Measurements from ENCODE around the gene CHMP1B. TPM values are rescaled to one million over a fixed set of nuclear protein-coding genes. Genes with fewer than 3 reads are reported as not detected.
A peak's percentile ranks its signal among the peaks of the same experiment; 100 is the strongest.

The CHMP1B gene
- total and polyA plus RNA-seq, 9 of the 15 experiments (the other 6 are each of a cell fraction or from before 2014, with no cell fraction given): 12.3 to 29.9 (median 19.0) TPM

- FAIRE-seq: no peak
- 32% methylated on average over 5 of the region's 5 CpGs for WGBS (ENCODE audit: insufficient coverage, low coverage, missing lambda C conversion rate)
- TF ChIP-seq SMAD4 (CRISPR knock-in tag; conservative IDR thresholded peaks at IDR 0.05): peak; percentile 79
- peak; percentile 57 for TF ChIP-seq SOX6 (IDR thresholded peaks at IDR 0.05)
- peak; percentile 30; the same call in 1 of the 2 replicates for TF ChIP-seq ESRRA (IDR thresholded peaks at IDR 0.05; ENCODE audit: borderline replicate concordance, low read depth)
- TF ChIP-seq CBFA2T3 (IDR thresholded peaks at IDR 0.05): peak; percentile 85
- TF ChIP-seq STAT5A (IDR thresholded peaks at IDR 0.05; ENCODE audit: borderline replicate concordance, low read length): 0 out of 2 replicates have a peak, but pooled peaks have one; percentile 16
- 0 out of 2 replicates have a peak, but pooled peaks have one; percentile 26 for TF ChIP-seq MTA2 (IDR thresholded peaks at IDR 0.05; ENCODE audit: low read depth)
- no peak for TF ChIP-seq ZNF316 (IDR thresholded peaks at IDR 0.05)
- no peak for TF ChIP-seq UBTF (IDR thresholded peaks at IDR 0.05; ENCODE audit: borderline replicate concordance in 1 of 2, low read depth in 2 of 2, low read length in 2 of 2)
- no peak for TF ChIP-seq IRF2 (CRISPR knock-in tag; IDR thresholded peaks at IDR 0.05)
- TF ChIP-seq ZBTB12 (CRISPR knock-in tag; IDR thresholded peaks at IDR 0.05): no peak
- TF ChIP-seq TCF3 (CRISPR knock-in tag; IDR thresholded peaks at IDR 0.05): peak; percentile 75
- peak in 1 of 2 experiments; percentile 66; a peak in 1 of 4 replicates for TF ChIP-seq RCOR1 (IDR thresholded peaks at IDR 0.05; ENCODE audit: borderline replicate concordance in 1 of 2, low read depth in 2 of 2, low read length in 2 of 2)
- TF ChIP-seq MEIS2 (IDR thresholded peaks at IDR 0.05; ENCODE audit: partially characterized antibody): peak; percentile 58
- peak; percentile 68 for TF ChIP-seq TAL1 (IDR thresholded peaks at IDR 0.05)
- TF ChIP-seq CBFA2T2 (conservative IDR thresholded peaks at IDR 0.05): peak; percentile 74
- TF ChIP-seq ARID1B (IDR thresholded peaks at IDR 0.05): peak; percentile 75
- no peak for TF ChIP-seq USF1 (CRISPR knock-in tag; IDR thresholded peaks at IDR 0.05)
- TF ChIP-seq TEAD4 (IDR thresholded peaks at IDR 0.05; ENCODE audit: low read length): peak; percentile 68
- TF ChIP-seq TEAD4 (CRISPR knock-in tag; IDR thresholded peaks at IDR 0.05; ENCODE audit: borderline replicate concordance): no peak
- TF ChIP-seq KDM1A (IDR thresholded peaks at IDR 0.05): peak; percentile 31 to 61; a peak in 2 of 4 replicates
Measured at GRCh38 chr18:11901826-11902438, 50.7 kb downstream of the CHMP1B start.

More at GRCh38 chr18:11901826-11902438, 50.7 kb downstream of the CHMP1B start:
- peak in 1 of 4 experiments; percentile 61 for DNase-seq (ENCODE audit: extremely low read depth in 1 of 4, low spot score in 3 of 4)
- Histone ChIP-seq H2AFZ (ENCODE audit: low read depth, low read length) (no peak overlapping the region), H3K27ac (ENCODE audit: extremely low read depth, low read depth, low read length) (no peak overlapping the region), H3K9ac (ENCODE audit: insufficient read depth in 1 of 2, low read depth in 2 of 2, low read length in 2 of 2) (no peak overlapping the region), H3K4me1 (replicated peaks in 1 of 2; ENCODE audit: control insufficient read depth in 2 of 2, insufficient read depth in 2 of 2, low read length in 2 of 2) (peaks cover 7 to 17% of the 10 kb centered on the region in 2 experiments; a peak in 3 of 5 replicates), H3K9me1 (ENCODE audit: control insufficient read depth, insufficient read depth, low read length) (peaks cover 5% of the 10 kb centered on the region), H3K36me3 (ENCODE audit: control insufficient read depth, insufficient read depth, low read length) (peaks cover 7% of the 10 kb centered on the region; the same call in 2 of the 3 replicates), H4K20me1 (replicated peaks; ENCODE audit: control insufficient read depth, insufficient read depth, low read length) (peaks cover 10% of the 10 kb centered on the region; the same call in 1 of the 2 replicates), H3K4me3 (no peak overlapping the region), H3K79me2 (ENCODE audit: control insufficient read depth, insufficient read depth, low read length) (no peaks in the 10 kb centered on the region), H3K9me3 (replicated peaks; ENCODE audit: control insufficient read depth, insufficient read depth, low read depth, low read length) (no peaks in the 10 kb centered on the region), H3K4me2 (ENCODE audit: insufficient read depth, low read length) (no peak overlapping the region), H3K27me3 (ENCODE audit: control insufficient read depth in 2 of 2, insufficient read depth in 2 of 2, low read length in 2 of 2) (no peaks in the 10 kb centered on the region)
- intact Hi-C loops (cut with micrococcal nuclease) (no loop called here), in situ Hi-C loops (cut with MboI) (loop anchor here (10.0 kb wide), 1 partner anchor 1133 kb away; no protein-coding TSS in a partner anchor)
- POLR2A ChIA-PET: interaction anchor here (0.7 kb wide), 1 partner anchor 78 kb away, joined by 3 read pairs; no protein-coding TSS in a partner anchor
- ATAC-seq: peak; percentile 56
- no TSS peak for BruUV-seq (replicated peaks)
- CTCF ChIA-PET (ENCODE audit: low intra/inter-chr PET ratio): no interaction called here
